ENCODE measurements around the gene TP53TG5.

Gene TP53TG5

DNA sequence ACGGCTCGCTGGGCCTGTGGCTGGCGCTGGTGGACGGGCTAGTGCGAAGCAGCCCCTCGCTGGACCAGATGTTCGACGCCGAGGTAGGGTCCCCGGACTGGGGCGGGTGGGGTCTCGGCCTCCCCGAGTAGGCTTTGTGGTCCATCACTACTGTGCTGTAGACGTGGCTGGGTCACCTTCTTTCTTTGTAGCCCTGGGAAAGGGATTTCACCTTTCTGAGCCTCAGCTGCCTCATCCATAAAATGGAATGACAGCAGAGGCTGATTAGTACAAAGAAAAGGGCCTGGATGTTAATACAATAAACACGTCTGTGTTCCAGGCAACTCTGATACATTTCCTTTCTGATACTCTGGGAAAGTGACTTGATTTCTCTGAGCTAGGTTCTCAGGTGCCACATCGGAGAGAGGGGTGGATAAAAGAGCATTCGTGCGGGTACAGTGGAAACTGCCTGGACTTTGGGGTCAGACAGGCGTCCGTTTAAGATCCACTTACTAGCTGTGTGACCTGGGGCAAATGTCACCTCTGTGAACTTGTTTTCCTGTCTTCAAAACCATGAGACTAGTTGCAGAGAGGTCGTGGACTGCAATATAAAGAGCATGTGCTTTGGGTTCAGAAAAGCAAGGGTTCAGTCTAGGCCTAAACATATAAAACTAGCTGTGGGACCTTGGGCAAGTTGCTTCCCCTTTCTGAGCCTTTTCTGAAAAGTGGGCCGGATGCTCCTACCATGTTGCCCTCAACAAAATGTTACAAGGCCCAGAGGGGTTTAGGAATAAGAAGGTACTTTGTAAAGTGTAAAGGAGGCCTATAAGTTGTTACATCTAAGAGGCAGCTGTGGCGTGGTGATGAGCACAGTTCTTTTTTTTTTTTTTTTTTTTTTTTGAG is 14.3 kb downstream of the TP53TG5 start:
- TF ChIP-seq, protein P1, sequence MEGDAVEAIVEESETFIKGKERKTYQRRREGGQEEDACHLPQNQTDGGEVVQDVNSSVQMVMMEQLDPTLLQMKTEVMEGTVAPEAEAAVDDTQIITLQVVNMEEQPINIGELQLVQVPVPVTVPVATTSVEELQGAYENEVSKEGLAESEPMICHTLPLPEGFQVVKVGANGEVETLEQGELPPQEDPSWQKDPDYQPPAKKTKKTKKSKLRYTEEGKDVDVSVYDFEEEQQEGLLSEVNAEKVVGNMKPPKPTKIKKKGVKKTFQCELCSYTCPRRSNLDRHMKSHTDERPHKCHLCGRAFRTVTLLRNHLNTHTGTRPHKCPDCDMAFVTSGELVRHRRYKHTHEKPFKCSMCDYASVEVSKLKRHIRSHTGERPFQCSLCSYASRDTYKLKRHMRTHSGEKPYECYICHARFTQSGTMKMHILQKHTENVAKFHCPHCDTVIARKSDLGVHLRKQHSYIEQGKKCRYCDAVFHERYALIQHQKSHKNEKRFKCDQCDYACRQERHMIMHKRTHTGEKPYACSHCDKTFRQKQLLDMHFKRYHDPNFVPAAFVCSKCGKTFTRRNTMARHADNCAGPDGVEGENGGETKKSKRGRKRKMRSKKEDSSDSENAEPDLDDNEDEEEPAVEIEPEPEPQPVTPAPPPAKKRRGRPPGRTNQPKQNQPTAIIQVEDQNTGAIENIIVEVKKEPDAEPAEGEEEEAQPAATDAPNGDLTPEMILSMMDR (IDR thresholded peaks at IDR 0.05; ENCODE audit: control extremely low read depth, extremely low read depth, low read depth, missing control alignments) = no peak
- CTCF ChIA-PET = interaction anchor here (1.0 to 22.0 kb wide), 32 partner anchors 8 to 538 kb away, joined by 3 to 488 read pairs (median 4); partner anchors contain the start of genes PIGT, SDC4 and WFDC2
- no peak for DNase-seq (ENCODE audit: extremely low spot score)
- POLR2A ChIA-PET = interaction anchor here (0.6 to 1.6 kb wide), 3 partner anchors 8 to 117 kb away, joined by 3 to 8 read pairs (median 4); no protein-coding TSS in a partner anchor

DNA sequence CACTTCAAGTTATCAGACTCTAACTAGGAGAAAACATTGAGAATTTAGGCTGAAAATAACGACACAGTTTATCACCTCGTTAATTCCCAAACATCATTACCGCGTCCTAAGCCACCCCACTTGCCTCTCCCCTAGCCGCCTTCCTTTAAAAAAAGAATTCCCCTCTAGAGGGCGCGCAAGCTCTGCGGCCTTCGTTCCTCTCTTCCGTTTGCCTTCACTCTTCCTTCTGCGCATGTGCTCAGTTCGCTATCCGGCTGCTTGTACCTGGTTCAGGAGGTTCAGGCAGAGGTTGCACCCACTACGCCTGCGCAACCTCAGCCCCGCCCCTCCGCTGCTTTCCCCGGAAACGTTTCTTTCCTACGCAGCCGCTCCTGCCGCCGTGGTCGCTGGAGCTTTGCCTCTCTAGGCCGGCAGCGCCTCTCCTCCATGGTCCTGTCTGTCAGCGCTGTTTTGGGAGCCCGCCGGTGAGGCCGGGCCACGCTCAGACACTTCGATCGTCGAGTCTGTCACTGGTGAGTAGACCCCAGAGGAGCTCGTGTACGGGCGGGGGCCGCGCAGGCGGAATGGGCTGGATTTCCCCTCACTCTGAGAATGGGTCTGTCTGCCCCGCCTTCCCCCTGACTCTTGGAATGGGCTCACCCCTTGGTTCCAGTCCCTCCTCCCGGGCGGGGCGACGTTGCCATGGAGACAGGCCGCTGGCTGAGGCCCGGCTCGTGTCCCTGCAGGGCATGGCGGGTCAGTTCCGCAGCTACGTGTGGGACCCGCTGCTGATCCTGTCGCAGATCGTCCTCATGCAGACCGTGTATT is 15.1 kb downstream of the TP53TG5 start, which contains the start of gene SYS1:
SYS1 (plus strand) TSS at position 353 of the 807 bp plus-strand sequence; CDS start at position 729, 376 bp downstream.
- CTCF ChIA-PET = interaction anchor here (0.8 to 22.0 kb wide), 36 partner anchors 8 to 539 kb away, joined by 3 to 488 read pairs (median 5); partner anchors contain the start of genes PIGT, SDC4 and WFDC2
- POLR2A ChIA-PET = interaction anchor here (0.6 to 1.6 kb wide), 3 partner anchors 9 to 118 kb away, joined by 3 to 8 read pairs (median 4); no protein-coding TSS in a partner anchor
- DNase-seq (ENCODE audit: extremely low spot score) = peak; percentile 96
- TF ChIP-seq, protein P1 (IDR thresholded peaks at IDR 0.05; ENCODE audit: control extremely low read depth, extremely low read depth, low read depth, missing control alignments) = peak; percentile 74

DNA sequence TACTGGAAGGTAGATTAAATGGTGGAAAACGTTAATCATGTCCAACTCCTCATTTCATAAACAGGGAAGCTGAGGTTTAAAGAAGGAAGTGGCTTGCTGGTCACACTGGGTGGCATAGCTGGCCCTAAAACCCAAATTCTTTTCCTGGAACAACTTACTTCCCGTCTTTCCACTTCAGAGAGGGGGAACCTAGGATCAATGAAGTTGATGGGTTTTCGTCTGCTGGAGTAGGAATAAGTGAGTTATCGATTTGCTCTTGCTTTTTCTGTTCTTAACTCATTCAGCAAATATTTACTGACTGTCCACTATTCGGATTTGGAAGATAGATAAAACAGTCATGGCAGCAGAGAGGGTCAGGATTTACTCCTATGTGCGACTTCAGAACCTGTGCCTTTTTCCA is 16.3 kb downstream of the TP53TG5 start:
- DNase-seq (ENCODE audit: extremely low spot score) = no peak
- ChIA-PET POLR2A (interaction anchor here (0.7 kb wide), 1 partner anchor 465 kb away, joined by 6 read pairs; no protein-coding TSS in a partner anchor), CTCF (interaction anchor here (0.7 to 22.0 kb wide), 15 partner anchors 10 to 437 kb away, joined by 3 to 488 read pairs (median 7); partner anchors contain the start of genes PIGT and SDC4)
- TF ChIP-seq, protein P1 (IDR thresholded peaks at IDR 0.05; ENCODE audit: control extremely low read depth, extremely low read depth, low read depth, missing control alignments) = no peak

DNA sequence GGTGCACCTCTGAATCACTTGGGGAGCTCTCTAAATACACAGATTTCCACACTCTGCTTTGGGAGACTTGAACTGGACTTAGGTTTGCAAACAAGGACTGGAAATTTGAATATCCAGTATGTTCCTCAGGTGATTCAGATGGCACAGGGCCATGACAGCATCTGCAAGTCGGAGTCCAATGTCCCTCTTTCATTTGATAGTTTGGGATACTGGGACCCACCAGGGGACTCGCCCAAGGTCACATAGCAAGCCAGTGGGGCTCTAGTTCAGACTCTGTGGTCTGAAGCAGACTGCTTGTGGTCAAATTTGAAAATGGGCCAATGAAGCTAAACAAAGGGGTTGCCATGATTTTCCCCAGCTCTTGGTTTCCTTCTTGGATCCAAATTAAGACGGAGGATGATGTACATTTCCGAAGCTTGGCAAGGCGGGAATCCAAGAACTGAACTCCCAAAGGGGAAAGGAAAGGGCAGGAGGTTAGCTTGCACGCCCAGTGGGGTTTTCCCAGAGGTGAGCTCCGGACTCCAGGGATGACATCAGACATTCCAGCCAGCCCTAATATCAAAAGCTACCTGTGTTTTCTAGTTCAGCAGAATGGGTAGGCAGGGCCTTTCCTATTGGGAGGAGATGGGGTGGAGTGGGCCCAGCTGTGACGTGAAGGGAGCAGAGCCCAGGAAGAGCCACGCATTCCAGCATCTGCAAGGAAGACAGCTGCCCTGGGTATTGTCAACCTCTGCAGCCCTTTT is 18.5 kb downstream of the TP53TG5 start:
- ChIA-PET POLR2A (no interaction called here), CTCF (interaction anchor here (0.6 to 22.0 kb wide), 14 partner anchors 9 to 439 kb away, joined by 3 to 488 read pairs (median 4); no protein-coding TSS in a partner anchor)
- DNase-seq (ENCODE audit: extremely low spot score) = no peak
- TF ChIP-seq, protein P1 (IDR thresholded peaks at IDR 0.05; ENCODE audit: control extremely low read depth, extremely low read depth, low read depth, missing control alignments) = no peak

DNA sequence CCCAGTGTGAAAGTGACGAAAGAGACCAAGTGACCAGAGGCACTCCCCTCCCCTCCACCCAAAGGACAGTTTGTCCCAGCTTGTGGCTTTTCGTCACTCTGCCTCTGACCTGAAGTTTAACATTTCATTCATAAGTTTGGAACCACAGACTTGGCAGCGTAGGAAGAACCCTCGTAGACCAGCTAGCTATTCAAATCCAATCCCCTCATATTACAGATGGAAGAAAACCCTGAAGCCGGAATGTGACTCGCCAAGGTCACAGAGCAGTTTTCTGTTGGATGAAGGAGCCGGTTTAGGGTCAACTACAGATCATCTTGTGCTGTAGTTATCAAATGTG is 19.1 kb downstream of the TP53TG5 start:
- TF ChIP-seq, protein P1 (IDR thresholded peaks at IDR 0.05; ENCODE audit: control extremely low read depth, extremely low read depth, low read depth, missing control alignments) = no peak
- DNase-seq (ENCODE audit: extremely low spot score) = no peak
- CTCF ChIA-PET = interaction anchor here (0.9 to 22.0 kb wide), 10 partner anchors 10 to 440 kb away, joined by 3 to 488 read pairs (median 10); no protein-coding TSS in a partner anchor
- POLR2A ChIA-PET = no interaction called here

Measured in GM10248 (cell line).